GM10248 (cell line): ENCODE measurements around the gene CTNNA3.

Source experiments
- CTCF ChIA-PET: fragments of 300-600 bp; sonication (Branson Sonifier 250); formaldehyde crosslinking; extraction: SDS; loops from one replicate; lab custom pipeline; 2021; ENCODE audit warnings: antibody characterized with exemption; lab: Yijun Ruan, JAX
- POLR2A ChIA-PET: fragments of 350-650 bp; sonication (Branson Sonifier 250); formaldehyde crosslinking; extraction: SDS; loops from one replicate; lab custom pipeline; 2020; ENCODE audit warnings: antibody characterized with exemption; lab: Yijun Ruan, JAX
- DNase-seq: peaks from one replicate; pipeline ENCODE4 v3.0.0; 2012; ENCODE audit errors: extremely low spot score
- CTCF ChIP-seq: IDR thresholded peaks from 2 replicates; pipeline ENCODE4 v1.5.1; 2012; ENCODE audit warnings: mild to moderate bottlenecking, low read depth; ENCODE audit errors: extremely low read depth, missing control alignments, control extremely low read depth

The CTNNA3 gene

GRCh38 chr10:66228887-66229286 lies 1467.1 kb downstream of the CTNNA3 start:
- no peak for DNase-seq
- POLR2A ChIA-PET, result no interaction called here
- no peak for TF ChIP-seq CTCF
- CTCF ChIA-PET, result interaction anchor here (0.7 to 1.4 kb wide), 2 partner anchors 9 to 15 kb away, joined by 3 read pairs; no protein-coding TSS in a partner anchor

- ChIA-PET CTCF (no interaction called here), POLR2A (no interaction called here)
- no peak for TF ChIP-seq CTCF
- no peak for DNase-seq
Measured at GRCh38 chr10:66223656-66224055, 1472.3 kb downstream of the CTNNA3 start.

GRCh38 chr10:66222462-66223046 lies 1473.4 kb downstream of the CTNNA3 start:
- no peak for TF ChIP-seq CTCF
- POLR2A ChIA-PET, result no interaction called here
- DNase-seq, result no peak
- CTCF ChIA-PET, result interaction anchor here (0.5 to 0.6 kb wide), 2 partner anchors 14 to 49 kb away, joined by 3 read pairs; no protein-coding TSS in a partner anchor

GRCh38 chr10:66218981-66219587 lies 1476.9 kb downstream of the CTNNA3 start:
- no peak for DNase-seq
- ChIA-PET CTCF (interaction anchor here (1.4 kb wide), 1 partner anchor 11 kb away, joined by 4 read pairs; no protein-coding TSS in a partner anchor), POLR2A (no interaction called here)
- no peak for TF ChIP-seq CTCF

- ChIA-PET CTCF (interaction anchor here (1.4 kb wide), 1 partner anchor 12 kb away, joined by 4 read pairs; no protein-coding TSS in a partner anchor), POLR2A (no interaction called here)
- no peak for TF ChIP-seq CTCF
- DNase-seq, result no peak
Measured at GRCh38 chr10:66218289-66218688, 1477.7 kb downstream of the CTNNA3 start.

GRCh38 chr10:66215920-66216319 lies 1480.1 kb downstream of the CTNNA3 start:
- POLR2A ChIA-PET, result no interaction called here
- no peak for DNase-seq
- TF ChIP-seq CTCF, result no peak
- CTCF ChIA-PET, result interaction anchor here (1.0 kb wide), 1 partner anchor 21 kb away, joined by 3 read pairs; no protein-coding TSS in a partner anchor
